H9 (cell line): ENCODE data around the gene NKAIN2. TPM values are rescaled to one million over a fixed set of nuclear protein-coding genes. Genes with fewer than 3 reads are reported as not detected.

Experiments used
- DNase-seq: peaks from one replicate; pipeline ENCODE4 v3.0.0-alpha.2; 2017
- H2AFZ ChIP-seq: one replicate; pipeline ENCODE4 v1.6.1; 2013; ENCODE audit warnings: mild to moderate bottlenecking, low read length, control low read depth, moderate library complexity
- H2AK5ac ChIP-seq: 2 replicates; pipeline ENCODE4 v1.6.1; 2013; ENCODE audit warnings: low read length, control low read depth, mixed read lengths; ENCODE audit not compliant: insufficient read length
- H2BK120ac ChIP-seq: one replicate; pipeline ENCODE4 v1.6.1; 2013; ENCODE audit warnings: low read depth, mild to moderate bottlenecking, low read length, control low read depth, inconsistent platforms; ENCODE audit not compliant: poor library complexity, severe bottlenecking
- H2BK12ac ChIP-seq: 2 replicates; pipeline ENCODE4 v1.6.1; 2013; ENCODE audit warnings: low read length, control low read depth, mixed read lengths, low read depth; ENCODE audit not compliant: insufficient read length
- H2BK15ac ChIP-seq: 2 replicates; pipeline ENCODE4 v1.6.1; 2013; ENCODE audit warnings: low read depth, low read length, control low read depth
- H2BK20ac ChIP-seq: one replicate; pipeline ENCODE4 v1.6.1; 2013; ENCODE audit warnings: low read depth, mild to moderate bottlenecking, low read length, control low read depth, inconsistent platforms; ENCODE audit not compliant: poor library complexity, severe bottlenecking
- H2BK5ac ChIP-seq: 2 replicates; pipeline ENCODE4 v1.6.1; 2013; ENCODE audit warnings: low read length, control low read depth, mixed read lengths; ENCODE audit not compliant: insufficient read length
- H3K14ac ChIP-seq: 2 replicates; pipeline ENCODE4 v1.6.1; 2013; ENCODE audit warnings: low read length, control low read depth; ENCODE audit not compliant: insufficient read depth
- H3K18ac ChIP-seq: 2 replicates; pipeline ENCODE4 v1.6.1; 2013; ENCODE audit warnings: low read depth, mild to moderate bottlenecking, mixed read lengths, low read length, control low read depth; ENCODE audit not compliant: insufficient read length
- H3K23ac ChIP-seq: 2 replicates; pipeline ENCODE4 v1.6.1; 2013; ENCODE audit warnings: low read length, control low read depth, mixed read lengths, low read depth; ENCODE audit not compliant: insufficient read length
- H3K23me2 ChIP-seq: 2 replicates; pipeline ENCODE4 v1.6.1; 2013; ENCODE audit warnings: low read depth, mild to moderate bottlenecking, mixed read lengths, low read length, control low read depth; ENCODE audit not compliant: insufficient read length, poor library complexity, severe bottlenecking
- H3K27ac ChIP-seq: 2 replicates; pipeline ENCODE4 v1.5.1; 2013; ENCODE audit warnings: low read length, control low read depth, mixed read lengths, low read depth; ENCODE audit not compliant: insufficient read length
- H3K27me3 ChIP-seq: 2 replicates; pipeline ENCODE4 v1.6.1; 2013; ENCODE audit warnings: low read length, control low read depth, inconsistent platforms; ENCODE audit not compliant: insufficient read depth
- H3K4ac ChIP-seq: 2 replicates; pipeline ENCODE4 v1.6.1; 2013; ENCODE audit warnings: low read depth, mild to moderate bottlenecking, control low read depth, inconsistent platforms, low read length, moderate library complexity
- H3K4me1 ChIP-seq: 2 replicates; pipeline ENCODE4 v1.6.1; 2013; ENCODE audit warnings: low read length, control low read depth, inconsistent platforms; ENCODE audit not compliant: insufficient read depth
- H3K4me2 ChIP-seq: 2 replicates; pipeline ENCODE4 v1.6.1; 2013; ENCODE audit warnings: low read length, control low read depth, mixed read lengths; ENCODE audit not compliant: insufficient read length, insufficient read depth
- H3K56ac ChIP-seq: 2 replicates; pipeline ENCODE4 v1.6.1; 2013; ENCODE audit warnings: low read depth, mild to moderate bottlenecking, mixed read lengths, low read length, control low read depth; ENCODE audit not compliant: insufficient read length
- H3K79me1 ChIP-seq: 2 replicates; pipeline ENCODE4 v1.6.1; 2013; ENCODE audit warnings: low read depth, mild to moderate bottlenecking, moderate library complexity, low read length, control low read depth, inconsistent platforms; ENCODE audit not compliant: insufficient read depth, poor library complexity, severe bottlenecking
- H3K79me2 ChIP-seq: 2 replicates; pipeline ENCODE4 v1.6.1; 2013; ENCODE audit warnings: low read length, control low read depth, inconsistent platforms; ENCODE audit not compliant: insufficient read depth
- H3K9ac ChIP-seq: 2 replicates; pipeline ENCODE4 v1.6.1; 2013; ENCODE audit warnings: low read length, control low read depth, mixed read lengths; ENCODE audit not compliant: insufficient read length; ENCODE audit errors: extremely low read depth
- H3K9me3 ChIP-seq: one replicate; pipeline ENCODE4 v1.6.1; 2013; ENCODE audit warnings: low read depth, low read length, inconsistent platforms; ENCODE audit not compliant: control insufficient read depth
- H3T11ph ChIP-seq: one replicate; pipeline ENCODE4 v1.6.1; 2013; ENCODE audit warnings: mild to moderate bottlenecking, low read length, control low read depth, inconsistent platforms
- H4K20me1 ChIP-seq: one replicate; pipeline ENCODE4 v1.6.1; 2013; ENCODE audit not compliant: control insufficient read depth, insufficient read length, insufficient read depth
- H4K5ac ChIP-seq: 2 replicates; pipeline ENCODE4 v1.6.1; 2013; ENCODE audit warnings: low read depth, mild to moderate bottlenecking, mixed read lengths, low read length, control low read depth; ENCODE audit not compliant: insufficient read length
- H4K8ac ChIP-seq: replicated peaks from 2 replicates; pipeline ENCODE4 v1.6.1; 2013; ENCODE audit warnings: low read length, control low read depth, mixed read lengths, low read depth; ENCODE audit not compliant: insufficient read length
- H4K91ac ChIP-seq: 2 replicates; pipeline ENCODE4 v1.6.1; 2013; ENCODE audit warnings: low read depth, mild to moderate bottlenecking, moderate library complexity, mixed read lengths, low read length, control low read depth; ENCODE audit not compliant: insufficient read length
- H3K27ac Mint-ChIP-seq, 3 experiments: 2 replicates in 2 of 3; 3 replicates in 1 of 3; pipeline ENCODE4 v1.8.0; 2020 to 2021; ENCODE audit warnings: mixed read lengths in 3 of 3, mild to moderate bottlenecking in 1 of 3, moderate library complexity in 1 of 3
- H3K27me3 Mint-ChIP-seq: 2 replicates; pipeline ENCODE4 v1.8.0; 2021; ENCODE audit warnings: low read depth, mild to moderate bottlenecking, moderate library complexity, mixed read lengths
- H3K36me3 Mint-ChIP-seq, 3 experiments: 2 replicates in 2 of 3; 3 replicates in 1 of 3; pipeline ENCODE4 v1.8.0; 2020 to 2021; ENCODE audit warnings: low read depth in 3 of 3, mixed read lengths in 3 of 3; ENCODE audit not compliant: insufficient read depth in 1 of 3
- H3K4me1 Mint-ChIP-seq, 2 experiments: 2 replicates each; pipeline ENCODE4 v1.8.0; 2020; ENCODE audit warnings: mixed read lengths in 2 of 2
- H3K4me3 Mint-ChIP-seq, 2 experiments: 2 replicates in 1 of 2; 3 replicates in 1 of 2; pipeline ENCODE4 v1.8.0; 2020 to 2021; ENCODE audit warnings: mild to moderate bottlenecking in 2 of 2, mixed read lengths in 2 of 2, moderate library complexity in 1 of 2
- H3K9me3 Mint-ChIP-seq, 2 experiments: 2 replicates in 1 of 2; 3 replicates in 1 of 2; pipeline ENCODE4 v1.8.0; 2020; ENCODE audit warnings: mild to moderate bottlenecking in 2 of 2, mixed read lengths in 2 of 2, moderate library complexity in 1 of 2
- WGBS: extraction: QIAGEN DNeasy Blood & Tissue Kit; methylation state at CpG from one replicate; pipeline ENCODE4 v1.1.7; 2013; ENCODE audit warnings: missing lambda C conversion rate, low lambda C conversion rate, mixed read lengths; ENCODE audit not compliant: insufficient read length; ENCODE audit errors: extremely low coverage; 5-methylcytosine and 5-hydroxymethylcytosine counted together
- total RNA-seq: library from RNA; stranded (reverse); gene quantifications from 2 replicates; pipeline ENCODE4 v1.2.1, GENCODE V29; 2021
- TF ChIP-seq, protein P1 (sequence below): fragments of 200-600 bp; sonication (generic); conservative IDR thresholded peaks from 3 replicates; pipeline ENCODE4 v1.8.0; 2021; ENCODE audit warnings: antibody characterized with exemption, mild to moderate bottlenecking

NKAIN2 gene
- total RNA-seq, 1 experiment from 2014 or later, result 0.17 TPM

DNA sequence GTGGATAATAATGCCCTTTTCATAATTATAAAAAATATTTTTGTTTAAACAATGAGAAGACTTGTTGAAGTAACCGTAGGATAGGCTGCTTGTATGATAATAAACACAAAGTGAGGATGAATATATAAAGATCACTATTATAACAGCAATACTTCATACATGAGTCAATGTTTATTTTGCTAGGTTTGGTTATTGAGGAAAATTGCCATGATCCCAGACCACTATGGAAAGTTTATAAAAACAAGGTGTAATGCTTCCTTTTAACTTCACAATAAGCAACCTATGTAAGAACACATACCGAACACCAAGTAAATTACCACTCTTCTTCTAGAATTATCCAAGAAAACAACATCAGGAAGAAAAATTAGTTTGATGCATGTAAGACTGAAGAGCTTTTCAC is 663.3 kb downstream of the NKAIN2 start:
- H3K4me1 Mint-ChIP-seq, result no peaks in the 10 kb centered on the region
- no peak overlapping the region for H4K5ac ChIP-seq
- no peak overlapping the region for H4K91ac ChIP-seq
- H2BK12ac ChIP-seq, result no peak overlapping the region
- H3K27me3 Mint-ChIP-seq, result no peaks in the 10 kb centered on the region; the same call in 1 of the 2 replicates
- no peak overlapping the region for H3K4me3 Mint-ChIP-seq
- H3K27me3 ChIP-seq, result no peaks in the 10 kb centered on the region
- TF ChIP-seq, protein P1, sequence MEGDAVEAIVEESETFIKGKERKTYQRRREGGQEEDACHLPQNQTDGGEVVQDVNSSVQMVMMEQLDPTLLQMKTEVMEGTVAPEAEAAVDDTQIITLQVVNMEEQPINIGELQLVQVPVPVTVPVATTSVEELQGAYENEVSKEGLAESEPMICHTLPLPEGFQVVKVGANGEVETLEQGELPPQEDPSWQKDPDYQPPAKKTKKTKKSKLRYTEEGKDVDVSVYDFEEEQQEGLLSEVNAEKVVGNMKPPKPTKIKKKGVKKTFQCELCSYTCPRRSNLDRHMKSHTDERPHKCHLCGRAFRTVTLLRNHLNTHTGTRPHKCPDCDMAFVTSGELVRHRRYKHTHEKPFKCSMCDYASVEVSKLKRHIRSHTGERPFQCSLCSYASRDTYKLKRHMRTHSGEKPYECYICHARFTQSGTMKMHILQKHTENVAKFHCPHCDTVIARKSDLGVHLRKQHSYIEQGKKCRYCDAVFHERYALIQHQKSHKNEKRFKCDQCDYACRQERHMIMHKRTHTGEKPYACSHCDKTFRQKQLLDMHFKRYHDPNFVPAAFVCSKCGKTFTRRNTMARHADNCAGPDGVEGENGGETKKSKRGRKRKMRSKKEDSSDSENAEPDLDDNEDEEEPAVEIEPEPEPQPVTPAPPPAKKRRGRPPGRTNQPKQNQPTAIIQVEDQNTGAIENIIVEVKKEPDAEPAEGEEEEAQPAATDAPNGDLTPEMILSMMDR, result no peak
- H3K79me1 ChIP-seq, result no peaks in the 10 kb centered on the region
- no peak overlapping the region for H2BK5ac ChIP-seq
- no peaks in the 10 kb centered on the region for H3K23me2 ChIP-seq
- no peak overlapping the region for H3K27ac ChIP-seq
- H3K4ac ChIP-seq, result no peak overlapping the region
- no peaks in the 10 kb centered on the region for H3K79me2 ChIP-seq
- no peak overlapping the region for H2AK5ac ChIP-seq
- no peaks in the 10 kb centered on the region; a peak in 1 of 7 replicates for H3K36me3 Mint-ChIP-seq
- H3K18ac ChIP-seq, result no peak overlapping the region
- H3T11ph ChIP-seq, result no peak overlapping the region
- WGBS, result no CpG with 5 or more reads among the region's 2 CpGs
- no peaks in the 10 kb centered on the region for H3K4me1 ChIP-seq
- no peak overlapping the region for H2AFZ ChIP-seq
- H3K14ac ChIP-seq, result no peak overlapping the region
- no peaks in the 10 kb centered on the region; a peak in 2 of 5 replicates for H3K9me3 Mint-ChIP-seq
- no peaks in the 10 kb centered on the region for H4K20me1 ChIP-seq
- H3K23ac ChIP-seq, result no peak overlapping the region
- H2BK120ac ChIP-seq, result no peak overlapping the region
- H3K9ac ChIP-seq, result no peak overlapping the region
- no peak for DNase-seq
- no peak overlapping the region for H3K4me2 ChIP-seq
- no peak overlapping the region for H2BK20ac ChIP-seq
- H3K9me3 ChIP-seq, result no peaks in the 10 kb centered on the region
- H3K56ac ChIP-seq, result no peak overlapping the region
- H3K27ac Mint-ChIP-seq, result no peak overlapping the region
- H4K8ac ChIP-seq, result no peak overlapping the region
- no peak overlapping the region for H2BK15ac ChIP-seq
